ENCODE measurements around the gene KLK4. TPM values are rescaled to one million over a fixed set of nuclear protein-coding genes. Genes with fewer than 3 reads are reported as not detected.

The KLK4 gene
- total and polyA plus RNA-seq, 4 donors = 0.03 to 0.26 TPM; not detected in 2

- 83 to 89% methylated on average over 10 of the region's 10 CpGs for WGBS, 2 donors
- H3K4me3 ChIP-seq = no peak overlapping the region
- H3K4me1 ChIP-seq (ENCODE audit: control insufficient read depth in 5 of 5, insufficient read depth in 5 of 5, low read length in 5 of 5) = no peaks in the 10 kb centered on the region
- H3K9me3 ChIP-seq (ENCODE audit: control insufficient read depth in 4 of 4, insufficient read depth in 3 of 4, low read length in 3 of 4) = peaks cover 0 to 7% (median 3%) of the 10 kb centered on the region in 4 donors
- H3K9ac ChIP-seq (ENCODE audit: insufficient read depth in 1 of 2, low read length in 2 of 2) = no peak overlapping the region
- ATAC-seq (ENCODE audit: insufficient read depth, low FRiP score) (no peak), DNase-seq (no peak)
- no peaks in the 10 kb centered on the region for H3K36me3 ChIP-seq (ENCODE audit: control insufficient read depth in 4 of 4, insufficient read depth in 4 of 4, low read length in 4 of 4)
- TF ChIP-seq CTCF (IDR thresholded peaks at IDR 0.05; ENCODE audit: control extremely low read depth, extremely low read depth) = no peak
- H3K27ac ChIP-seq (ENCODE audit: low read depth in 1 of 2, low read length in 1 of 2) = no peak overlapping the region
- no peaks in the 10 kb centered on the region for H3K27me3 ChIP-seq (ENCODE audit: control insufficient read depth in 3 of 3, insufficient read depth in 3 of 3, low read length in 2 of 3)
Measured at GRCh38 chr19:50943074-50943828, 32.1 kb upstream of the KLK4 start.

- TF ChIP-seq CTCF (IDR thresholded peaks at IDR 0.05; ENCODE audit: control extremely low read depth, extremely low read depth) = no peak
- Histone ChIP-seq H3K9me3 (ENCODE audit: control insufficient read depth in 4 of 4, insufficient read depth in 3 of 4, low read length in 3 of 4) (peaks cover 0 to 7% (median 3%) of the 10 kb centered on the region in 4 donors), H3K4me3 (no peak overlapping the region), H3K27ac (ENCODE audit: low read depth in 1 of 2, low read length in 1 of 2) (no peak overlapping the region), H3K4me1 (ENCODE audit: control insufficient read depth in 5 of 5, insufficient read depth in 5 of 5, low read length in 5 of 5) (no peaks in the 10 kb centered on the region), H3K36me3 (ENCODE audit: control insufficient read depth in 4 of 4, insufficient read depth in 4 of 4, low read length in 4 of 4) (no peaks in the 10 kb centered on the region), H3K9ac (ENCODE audit: insufficient read depth in 1 of 2, low read length in 2 of 2) (no peak overlapping the region), H3K27me3 (ENCODE audit: control insufficient read depth in 3 of 3, insufficient read depth in 3 of 3, low read length in 2 of 3) (peaks cover 0 to 3% (median 0%) of the 10 kb centered on the region in 3 donors)
- DNase-seq = no peak
- WGBS, 2 donors = 50 to 59% methylated on average over 2 of the region's 2 CpGs
- ATAC-seq (ENCODE audit: insufficient read depth, low FRiP score) = no peak
Measured at GRCh38 chr19:50939596-50939995, 28.4 kb upstream of the KLK4 start.

GRCh38 chr19:50933640-50934039 is 22.4 kb upstream of the KLK4 start:
- peaks cover 0 to 12% (median 2%) of the 10 kb centered on the region in 3 donors for H3K27me3 ChIP-seq (ENCODE audit: control insufficient read depth in 3 of 3, insufficient read depth in 3 of 3, low read length in 2 of 3)
- WGBS, 2 donors = 66 to 77% methylated on average over 8 of the region's 8 CpGs
- no peak overlapping the region for H3K4me3 ChIP-seq
- no peak overlapping the region for H3K27ac ChIP-seq (ENCODE audit: low read depth in 1 of 2, low read length in 1 of 2)
- TF ChIP-seq CTCF (IDR thresholded peaks at IDR 0.05; ENCODE audit: control extremely low read depth, extremely low read depth) = no peak
- no peak overlapping the region for H3K9ac ChIP-seq (ENCODE audit: insufficient read depth in 1 of 2, low read length in 2 of 2)
- no peaks in the 10 kb centered on the region for H3K36me3 ChIP-seq (ENCODE audit: control insufficient read depth in 4 of 4, insufficient read depth in 4 of 4, low read length in 4 of 4)
- DNase-seq = no peak
- H3K9me3 ChIP-seq (ENCODE audit: control insufficient read depth in 4 of 4, insufficient read depth in 3 of 4, low read length in 3 of 4) = no peaks in the 10 kb centered on the region
- H3K4me1 ChIP-seq (ENCODE audit: control insufficient read depth in 5 of 5, insufficient read depth in 5 of 5, low read length in 5 of 5) = no peaks in the 10 kb centered on the region
- ATAC-seq (ENCODE audit: insufficient read depth, low FRiP score) = no peak

All from lung (tissue), 12 donors.